ENCODE results near the gene UBE2C.
"Not testable (repeated sequence)": the region's sequence is repeated elsewhere in the genome, so short reads cannot be mapped to it uniquely, and the experiment has no call there.

UBE2C gene

DNA sequence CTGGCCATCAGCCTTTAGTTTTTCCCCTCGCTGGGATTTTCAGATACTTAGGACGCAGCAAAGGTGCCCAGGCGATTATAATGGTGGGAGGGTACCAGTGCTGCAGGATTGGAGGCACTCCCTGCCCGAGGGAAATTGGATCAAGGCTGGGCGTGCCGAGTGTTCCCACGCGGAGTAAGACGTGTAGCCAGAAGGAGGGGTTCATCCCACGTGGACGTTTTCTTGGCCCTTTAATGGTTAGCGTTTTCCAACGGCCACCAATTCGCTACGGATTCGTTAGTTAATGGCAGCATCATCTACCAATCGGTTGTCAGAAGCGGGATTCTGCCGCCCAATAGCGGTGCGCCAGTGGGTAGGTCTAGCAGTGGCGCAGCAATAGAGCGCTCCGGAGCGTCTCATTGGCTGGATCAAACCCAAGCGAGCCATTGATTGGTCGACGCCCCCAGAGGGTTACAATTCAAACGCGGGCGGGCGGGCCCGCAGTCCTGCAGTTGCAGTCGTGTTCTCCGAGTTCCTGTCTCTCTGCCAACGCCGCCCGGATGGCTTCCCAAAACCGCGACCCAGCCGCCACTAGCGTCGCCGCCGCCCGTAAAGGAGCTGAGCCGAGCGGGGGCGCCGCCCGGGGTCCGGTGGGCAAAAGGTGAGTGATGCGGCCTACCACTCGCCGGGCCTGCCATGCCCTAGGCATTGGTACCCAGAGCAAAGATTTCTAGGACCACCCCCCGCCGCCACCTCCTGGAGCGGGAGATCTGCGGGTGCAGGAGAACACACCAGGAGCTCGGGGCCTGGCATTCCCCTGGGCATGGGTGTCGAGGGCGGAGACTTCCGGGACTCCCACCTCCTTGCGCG is at the start of gene UBE2C:
Gene UBE2C, plus strand, starts transcription at position 488 of the 849 bp plus-strand sequence. Its CDS starts 52 bp downstream, at position 540.
- peak within 1 kb of the TSS; percentile 71 for H3K9ac ChIP-seq
- H3K4me1 ChIP-seq (ENCODE audit: low read depth, poor library complexity, severe bottlenecking), result peaks cover 9% of the 10 kb centered on the region
- H4K20me1 ChIP-seq (ENCODE audit: insufficient read depth), result no peaks in the 10 kb centered on the region
- H3K4me2 ChIP-seq, result peak within 1 kb of the TSS; percentile 96
- peak within 1 kb of the TSS; percentile 59 for H2AFZ ChIP-seq (ENCODE audit: low read depth)
- no peak for TF ChIP-seq CTCF (conservative IDR thresholded peaks at IDR 0.05; ENCODE audit: low read depth, low read length)
- peak within 1 kb of the TSS; percentile 43; the same call in 1 of the 2 replicates for H3K27ac ChIP-seq
- H3K27me3 ChIP-seq (ENCODE audit: insufficient read depth, low read depth), result no peaks in the 10 kb centered on the region
- H3K4me3 ChIP-seq (IDR thresholded peaks at IDR 0.05; ENCODE audit: insufficient read depth, low read depth, low read length), result no peak within 1 kb of the TSS
- H3K36me3 ChIP-seq (ENCODE audit: insufficient read depth), result peaks cover 9% of the 10 kb centered on the region; the same call in 1 of the 2 replicates
- peaks cover 15% of the 10 kb centered on the region for H3K79me2 ChIP-seq (ENCODE audit: insufficient read depth, low read depth)

DNA sequence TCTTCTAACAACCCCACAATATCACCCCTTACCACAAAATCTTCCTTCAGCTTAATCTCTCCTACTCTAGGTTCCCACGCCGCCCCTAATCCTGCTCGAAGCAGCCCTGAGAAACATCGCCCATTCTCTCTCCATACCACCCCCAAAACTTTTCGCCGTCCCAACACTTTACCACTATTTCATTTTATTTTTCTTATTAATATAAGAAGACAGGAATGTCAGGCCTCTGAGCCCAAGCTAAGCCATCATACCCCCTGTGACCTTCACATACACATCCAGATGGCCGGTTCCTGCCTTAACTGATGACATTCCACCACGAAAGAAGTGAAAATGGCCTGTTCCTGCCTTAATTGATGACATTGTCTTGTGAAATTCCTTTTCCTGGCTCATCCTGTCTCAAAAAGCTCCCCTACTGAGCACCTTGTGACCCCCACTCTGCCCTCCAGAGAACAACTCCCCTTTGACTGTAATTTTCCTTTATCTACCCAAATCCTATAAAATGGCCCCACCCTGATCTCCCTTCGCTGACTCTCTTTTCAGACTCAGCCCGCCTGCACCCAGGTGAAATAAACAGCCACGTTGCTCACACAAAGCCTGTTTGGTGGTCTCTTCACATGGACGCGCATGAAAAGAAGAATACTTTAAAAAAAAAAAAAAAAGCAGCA is 47.7 kb upstream of the UBE2C start:
- H3K4me3 ChIP-seq (IDR thresholded peaks at IDR 0.05; ENCODE audit: insufficient read depth, low read depth, low read length); H3K4me2 ChIP-seq: not testable (repeated sequence)

GRCh38 chr20:45765307-45765875 is 47.1 kb upstream of the UBE2C start:
- H4K20me1 ChIP-seq (ENCODE audit: insufficient read depth), result no peaks in the 10 kb centered on the region
- H3K27ac ChIP-seq, result no peak overlapping the region
- H2AFZ ChIP-seq (ENCODE audit: low read depth), result no peak overlapping the region
- H3K4me1 ChIP-seq (ENCODE audit: low read depth, poor library complexity, severe bottlenecking), result no peaks in the 10 kb centered on the region
- H3K27me3 ChIP-seq (ENCODE audit: insufficient read depth, low read depth), result 0 out of 2 replicates have a peak, but pooled peaks cover 2% of the 10 kb centered on the region
- H3K36me3 ChIP-seq (ENCODE audit: insufficient read depth), result no peaks in the 10 kb centered on the region
- no peak overlapping the region for H3K4me2 ChIP-seq
- no peak overlapping the region for H3K4me3 ChIP-seq (IDR thresholded peaks at IDR 0.05; ENCODE audit: insufficient read depth, low read depth, low read length)
- no peak for TF ChIP-seq CTCF (conservative IDR thresholded peaks at IDR 0.05; ENCODE audit: low read depth, low read length)
- no peak overlapping the region for H3K9ac ChIP-seq
- no peaks in the 10 kb centered on the region for H3K79me2 ChIP-seq (ENCODE audit: insufficient read depth, low read depth)

More for the DNA sequence above, 47.7 kb upstream of the UBE2C start:
- not testable (repeated sequence) for H3K79me2 ChIP-seq (ENCODE audit: insufficient read depth, low read depth); H3K36me3 ChIP-seq (ENCODE audit: insufficient read depth); H2AFZ ChIP-seq (ENCODE audit: low read depth); H3K27ac ChIP-seq; H3K27me3 ChIP-seq (ENCODE audit: insufficient read depth, low read depth); H4K20me1 ChIP-seq (ENCODE audit: insufficient read depth); H3K9ac ChIP-seq; H3K4me1 ChIP-seq (ENCODE audit: low read depth, poor library complexity, severe bottlenecking)

DNA sequence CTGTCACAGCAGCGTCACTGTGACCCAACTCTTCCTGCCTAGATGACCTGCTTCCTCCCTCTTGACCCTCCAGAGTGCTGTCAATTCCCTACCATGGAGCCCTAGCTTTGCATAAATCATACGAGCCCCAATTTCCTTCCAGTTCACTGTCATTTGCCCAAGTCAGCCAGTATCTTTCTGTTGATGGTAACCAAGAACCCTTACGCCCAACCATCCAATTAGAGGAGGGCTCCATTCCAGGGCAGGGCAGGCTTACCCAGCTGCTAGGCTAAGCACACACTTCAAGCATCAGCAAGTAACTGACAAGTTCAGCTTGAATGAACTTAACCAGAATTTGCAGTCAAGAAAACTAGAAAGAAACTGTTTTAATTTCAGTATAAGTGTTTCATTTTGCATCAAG is 46.5 kb upstream of the UBE2C start:
- no peak overlapping the region for H3K4me2 ChIP-seq

More for the DNA sequence above, 46.5 kb upstream of the UBE2C start:
- Histone ChIP-seq H2AFZ (ENCODE audit: low read depth) (no peak overlapping the region), H3K27ac (no peak overlapping the region), H3K36me3 (ENCODE audit: insufficient read depth) (no peaks in the 10 kb centered on the region), H4K20me1 (ENCODE audit: insufficient read depth) (no peaks in the 10 kb centered on the region), H3K9ac (no peak overlapping the region), H3K4me3 (IDR thresholded peaks at IDR 0.05; ENCODE audit: insufficient read depth, low read depth, low read length) (no peak overlapping the region), H3K27me3 (ENCODE audit: insufficient read depth, low read depth) (0 out of 2 replicates have a peak, but pooled peaks cover 2% of the 10 kb centered on the region), H3K4me1 (ENCODE audit: low read depth, poor library complexity, severe bottlenecking) (peaks cover 3% of the 10 kb centered on the region), H3K79me2 (ENCODE audit: insufficient read depth, low read depth) (no peaks in the 10 kb centered on the region)
- TF ChIP-seq CTCF (conservative IDR thresholded peaks at IDR 0.05; ENCODE audit: low read depth, low read length), result no peak
